ENCODE results near the gene STK24.

The STK24 gene

GRCh38 chr13:98532254-98532653 lies 44.7 kb downstream of the STK24 start:
- no peak for DNase-seq (ENCODE audit: low read depth)

- no peak for DNase-seq (ENCODE audit: low read depth)
Measured at GRCh38 chr13:98530217-98530616, 46.7 kb downstream of the STK24 start.

- DNase-seq (ENCODE audit: low read depth), result no peak
Measured at GRCh38 chr13:98529171-98529570, 47.7 kb downstream of the STK24 start.

GRCh38 chr13:98528663-98529064 lies 48.2 kb downstream of the STK24 start:
- DNase-seq (ENCODE audit: low read depth), result no peak

- DNase-seq (ENCODE audit: low read depth), result no peak
Measured at GRCh38 chr13:98527526-98527925, 49.4 kb downstream of the STK24 start.

- no peak for DNase-seq (ENCODE audit: low read depth)
Measured at GRCh38 chr13:98526182-98526512, 50.8 kb downstream of the STK24 start.

- DNase-seq (ENCODE audit: low read depth), result no peak
Measured at GRCh38 chr13:98525456-98526181, 51.3 kb downstream of the STK24 start.

- no peak for DNase-seq (ENCODE audit: low read depth)
Measured at GRCh38 chr13:98524793-98525192, 52.1 kb downstream of the STK24 start.

- no peak for DNase-seq (ENCODE audit: low read depth)
Measured at GRCh38 chr13:98524391-98524790, 52.5 kb downstream of the STK24 start.

GRCh38 chr13:98523455-98524102 lies 53.3 kb downstream of the STK24 start:
- no peak for DNase-seq (ENCODE audit: low read depth)

- DNase-seq (ENCODE audit: low read depth), result no peak
Measured at GRCh38 chr13:98522371-98522770, 54.5 kb downstream of the STK24 start.

- DNase-seq (ENCODE audit: low read depth), result no peak
Measured at GRCh38 chr13:98521461-98522247, 55.3 kb downstream of the STK24 start.

- DNase-seq (ENCODE audit: low read depth), result no peak
Measured at GRCh38 chr13:98520674-98521449, 56.0 kb downstream of the STK24 start.

- no peak for DNase-seq (ENCODE audit: low read depth)
Measured at GRCh38 chr13:98519976-98520375, 56.9 kb downstream of the STK24 start.

- no peak for DNase-seq (ENCODE audit: low read depth)
Measured at GRCh38 chr13:98517576-98518310, 59.2 kb downstream of the STK24 start.

- no peak for DNase-seq (ENCODE audit: low read depth)
Measured at GRCh38 chr13:98515818-98516465, 61.0 kb downstream of the STK24 start.

GRCh38 chr13:98514288-98514687 lies 62.6 kb downstream of the STK24 start:
- no peak for DNase-seq (ENCODE audit: low read depth)

- no peak for DNase-seq (ENCODE audit: low read depth)
Measured at GRCh38 chr13:98513837-98514236, 63.1 kb downstream of the STK24 start.

- DNase-seq (ENCODE audit: low read depth), result no peak
Measured at GRCh38 chr13:98512774-98513665, 63.9 kb downstream of the STK24 start.

GRCh38 chr13:98511435-98511834 lies 65.5 kb downstream of the STK24 start:
- no peak for DNase-seq (ENCODE audit: low read depth)

Measured in non-pigmented ciliary epithelial cell (primary cell).